GM18511 (cell line): ENCODE data around the gene OR13J1.

ENCODE experiments used
- ATAC-seq: cut with Tn5 transposase; IDR thresholded peaks from one replicate; pipeline ENCODE4 v1.9.1; 2021; ENCODE audit warnings: mild to moderate bottlenecking, moderate library complexity; ENCODE audit not compliant: unreplicated experiment

The OR13J1 gene

GRCh38 chr9:35859990-35860339 is 10.2 kb downstream of the OR13J1 start:
- no peak for ATAC-seq

GRCh38 chr9:35859310-35859989 is 10.8 kb downstream of the OR13J1 start:
- ATAC-seq = no peak

- no peak for ATAC-seq
Measured at GRCh38 chr9:35858458-35858857, 11.7 kb downstream of the OR13J1 start.

- ATAC-seq = no peak
Measured at GRCh38 chr9:35856882-35857281, 13.3 kb downstream of the OR13J1 start.

- no peak for ATAC-seq
Measured at GRCh38 chr9:35856206-35856605, 14.0 kb downstream of the OR13J1 start.

- no peak for ATAC-seq
Measured at GRCh38 chr9:35854091-35854762, 16.0 kb downstream of the OR13J1 start.

GRCh38 chr9:35852876-35853865 is 17.0 kb downstream of the OR13J1 start:
- no peak for ATAC-seq

GRCh38 chr9:35852267-35852815 is 17.9 kb downstream of the OR13J1 start:
- no peak for ATAC-seq

GRCh38 chr9:35847792-35848572 is 22.2 kb downstream of the OR13J1 start:
- ATAC-seq = peak; percentile 93

GRCh38 chr9:35845824-35846771 is 24.1 kb downstream of the OR13J1 start:
- no peak for ATAC-seq

GRCh38 chr9:35844628-35845270 is 25.5 kb downstream of the OR13J1 start:
- no peak for ATAC-seq

GRCh38 chr9:35842795-35843194 is 27.4 kb downstream of the OR13J1 start:
- ATAC-seq = no peak

GRCh38 chr9:35842020-35842745 is 28.0 kb downstream of the OR13J1 start:
- ATAC-seq = no peak

GRCh38 chr9:35841645-35841900 is 28.6 kb downstream of the OR13J1 start:
- no peak for ATAC-seq

- ATAC-seq = no peak
Measured at GRCh38 chr9:35840881-35841644, 29.1 kb downstream of the OR13J1 start.

GRCh38 chr9:35839926-35840325 is 30.3 kb downstream of the OR13J1 start:
- ATAC-seq = no peak

- ATAC-seq = no peak
Measured at GRCh38 chr9:35836595-35836994, 33.6 kb downstream of the OR13J1 start.

GRCh38 chr9:35835766-35836165 is 34.4 kb downstream of the OR13J1 start:
- no peak for ATAC-seq
